Endothelial cell of umbilical vein (primary cell): ENCODE measurements around the gene TMEM9B. TPM values are rescaled to one million over a fixed set of nuclear protein-coding genes. Genes with fewer than 3 reads are reported as not detected.

ENCODE experiments used
- BruUV-seq: library from RNA; stranded (reverse); fragments of 400-500 nt; replicated peaks from 2 replicates; lab custom pipeline; 2021; lab: Mats Ljungman, UMichigan
- CTCF ChIA-PET: fragments of 300-600, 350-600 bp; sonication (Branson Sonifier 250); formaldehyde crosslinking; loops from one replicate; lab custom pipeline; 2021; ENCODE audit warnings: antibody characterized with exemption, inconsistent platforms; lab: Charles Lee
- POLR2A ChIA-PET: fragments of 300-600, 350-600 bp; sonication (Branson Sonifier 250); formaldehyde crosslinking; loops from one replicate; lab custom pipeline; 2021; ENCODE audit warnings: antibody characterized with exemption, inconsistent platforms; lab: Charles Lee
- DNase-seq: peaks from one replicate; pipeline ENCODE4 v3.0.0-alpha.2; 2011; ENCODE audit warnings: low read depth, low spot score
- FAIRE-seq: peaks from 2 replicates; lab custom pipeline; 2011; peaks lifted over from hg19 to GRCh38; lab: Jason Lieb, UNC
- H2AFZ ChIP-seq: 2 replicates; pipeline ENCODE4 v1.6.0; 2012; ENCODE audit warnings: low read depth, low read length, control low read depth, inconsistent platforms
- H3K27ac ChIP-seq: 2 replicates; pipeline ENCODE4 v1.5.1; 2011; ENCODE audit warnings: low read depth, mild to moderate bottlenecking, control low read depth, low read length, moderate library complexity; ENCODE audit not compliant: insufficient read depth
- H3K27me3 ChIP-seq, 2 experiments: 2 replicates each; pipeline versions ENCODE4 v1.6.0 to v1.6.1; 2011; ENCODE audit warnings: low read length in 2 of 2, mixed read lengths in 1 of 2; ENCODE audit not compliant: control insufficient read depth in 2 of 2, insufficient read depth in 2 of 2
- H3K36me3 ChIP-seq, 2 experiments: 2 replicates in 1 of 2; 3 replicates in 1 of 2; pipeline ENCODE4 v1.5.1; 2011; ENCODE audit warnings: low read length in 2 of 2, mild to moderate bottlenecking in 1 of 2, moderate library complexity in 1 of 2; ENCODE audit not compliant: control insufficient read depth in 2 of 2, insufficient read depth in 2 of 2; ENCODE audit errors: extremely low read depth in 1 of 2
- H3K4me1 ChIP-seq: 3 replicates; pipeline ENCODE4 v1.5.1; 2011; ENCODE audit warnings: mild to moderate bottlenecking, low read length; ENCODE audit not compliant: control insufficient read depth, insufficient read depth; ENCODE audit errors: extremely low read depth
- H3K4me2 ChIP-seq: 2 replicates; pipeline ENCODE4 v1.6.1; 2011; ENCODE audit warnings: low read length, control low read depth, mixed read lengths; ENCODE audit not compliant: insufficient read depth
- H3K4me3 ChIP-seq, 3 experiments: fragments of 200-600 bp in 1 of 3; sonication (generic), shearing (Covaris generic) in 1 of 3; replicated peaks in 1 of 3; 2 replicates each; pipeline ENCODE4 v1.5.1; 2011 to 2016; ENCODE audit warnings: control low read depth in 3 of 3, low read length in 3 of 3, mild to moderate bottlenecking in 2 of 3, inconsistent platforms in 1 of 3, low read depth in 1 of 3, moderate library complexity in 1 of 3; ENCODE audit not compliant: insufficient read depth in 1 of 3
- H3K79me2 ChIP-seq: 2 replicates; pipeline ENCODE4 v1.6.0; 2012; ENCODE audit warnings: low read length, inconsistent platforms; ENCODE audit not compliant: control insufficient read depth, insufficient read depth
- H3K9ac ChIP-seq: replicated peaks from 2 replicates; pipeline ENCODE3; 2011; ENCODE audit warnings: low read length, control low read depth; ENCODE audit not compliant: insufficient read depth; ENCODE audit errors: extremely low read depth
- H3K9me1 ChIP-seq: replicated peaks from 3 replicates; pipeline ENCODE4 v1.6.0; 2011; ENCODE audit warnings: mild to moderate bottlenecking, low read length; ENCODE audit not compliant: control insufficient read depth, insufficient read depth; ENCODE audit errors: extremely low read depth
- H3K9me3 ChIP-seq: replicated peaks from 2 replicates; pipeline ENCODE4 v1.5.1; 2012; ENCODE audit warnings: low read length, inconsistent platforms; ENCODE audit not compliant: control insufficient read depth, insufficient read depth
- H4K20me1 ChIP-seq: replicated peaks from 2 replicates; pipeline ENCODE3; 2011; ENCODE audit warnings: mild to moderate bottlenecking, low read length; ENCODE audit not compliant: control insufficient read depth, insufficient read depth; ENCODE audit errors: extremely low read depth
- EZH2 ChIP-seq: IDR thresholded peaks from 2 replicates; pipeline ENCODE4 v1.6.1; 2012; ENCODE audit warnings: borderline replicate concordance, low read depth, mild to moderate bottlenecking, moderate library complexity, low read length, inconsistent platforms; ENCODE audit not compliant: severe bottlenecking
- FOS ChIP-seq: IDR thresholded peaks from 2 replicates; pipeline ENCODE4 v1.6.1; 2011; ENCODE audit warnings: mild to moderate bottlenecking, low read length, moderate library complexity, borderline replicate concordance; ENCODE audit not compliant: insufficient read depth
- GATA2 ChIP-seq: IDR thresholded peaks from 2 replicates; pipeline ENCODE4 v1.7.0; 2011; ENCODE audit warnings: low read depth, mild to moderate bottlenecking, moderate library complexity, mixed read lengths, low read length; ENCODE audit not compliant: insufficient read length, insufficient read depth
- JUN ChIP-seq: IDR thresholded peaks from 2 replicates; pipeline ENCODE4 v1.6.1; 2011; ENCODE audit warnings: borderline replicate concordance, low read depth; ENCODE audit not compliant: insufficient read length, insufficient read depth
- MAX ChIP-seq: IDR thresholded peaks from 2 replicates; pipeline ENCODE4 v1.6.1; 2011; ENCODE audit not compliant: insufficient read depth, insufficient read length
- MYC ChIP-seq: IDR thresholded peaks from one replicate; pipeline ENCODE4 v1.6.1; 2011; ENCODE audit warnings: mild to moderate bottlenecking, low read depth, low read length
- POLR2A ChIP-seq: IDR thresholded peaks from 2 replicates; pipeline ENCODE4 v1.6.1; 2012; ENCODE audit warnings: low read depth, mild to moderate bottlenecking, control low read depth, low read length
- POLR2AphosphoS5 ChIP-seq: IDR thresholded peaks from 2 replicates; pipeline ENCODE4 v1.6.1; 2012; ENCODE audit warnings: low read depth, mild to moderate bottlenecking, control low read depth, low read length, moderate library complexity; ENCODE audit not compliant: insufficient read depth
- dilution Hi-C: fragments of 300-500 bp; cut with MboI; formaldehyde crosslinking; loops from one replicate; pipeline ENCODE4 v1.15.0; 2019; ENCODE audit warnings: low sequenced_read_pairs; ENCODE audit not compliant: extremely low pct_ligation_motif_present
- intact Hi-C: fragments of 100-400 bp; cut with micrococcal nuclease; formaldehyde crosslinking; loops from one replicate; pipeline ENCODE4 v1.10.0; 2022
- polyA plus RNA-seq, 4 experiments: library from polyadenylated mRNA; depleted of rRNA in 3 of 4; stranded (reverse) in 3 of 4; unstranded in 1 of 4; fragments of >200 nt; gene quantifications; 2 replicates each; pipeline versions ENCODE4 v1.2.1 to v1.2.3, GENCODE V29; 2011 to 2012; ENCODE audit warnings: missing spikeins in 1 of 4
- total RNA-seq: library from RNA; stranded (reverse); gene quantifications from 2 replicates; pipeline ENCODE4 v1.2.3, GENCODE V29; 2021
- TF ChIP-seq, protein P1 (sequence below), 2 donors: IDR thresholded peaks; 1 replicate in 1 of 2; 2 replicates in 1 of 2; pipeline ENCODE4 v1.5.1; 2011; ENCODE audit warnings: low read length in 2 of 2, mild to moderate bottlenecking in 2 of 2, moderate library complexity in 2 of 2, control low read depth in 1 of 2, inconsistent platforms in 1 of 2, low read depth in 1 of 2; ENCODE audit not compliant: insufficient read depth in 1 of 2; ENCODE audit errors: extremely low read depth in 1 of 2

The TMEM9B gene
- total and polyA plus RNA-seq, 2 donors (not counting 3 experiments of a cell fraction or from before 2014, with no cell fraction given) = 28.2 to 30.2 TPM

GRCh38 chr11:8910649-8911026 is 53.6 kb downstream of the TMEM9B start:
- intact Hi-C loops (loop anchor here (2.0 to 10.0 kb wide), 5 partner anchors 40 to 354 kb away; partner anchors contain the start of genes DENND5A, NRIP3 and TMEM9B), dilution Hi-C loops (no loop called here)
- Histone ChIP-seq H4K20me1 (no peaks in the 10 kb centered on the region), H3K9me1 (no peaks in the 10 kb centered on the region), H3K4me2 (peak overlapping the region; percentile 88), H3K9me3 (no peaks in the 10 kb centered on the region), H3K27ac (no peak overlapping the region), H3K4me3 (peak overlapping the region; percentile 26 to 95 (median 63)), H3K4me1 (peaks cover 32% of the 10 kb centered on the region), H3K36me3 (no peaks in the 10 kb centered on the region), H3K79me2 (peaks cover 6% of the 10 kb centered on the region), H3K27me3 (no peaks in the 10 kb centered on the region), H2AFZ (peak overlapping the region; percentile 95), H3K9ac (peak overlapping the region; percentile 38)
- TF ChIP-seq JUN (no peak), POLR2AphosphoS5 (no peak), MAX (no peak), POLR2A (no peak), EZH2 (no peak), GATA2 (no peak)
- DNase-seq (peak; percentile 22), FAIRE-seq (no peak)
- no TSS peak for BruUV-seq
- POLR2A ChIA-PET = interaction anchor here (0.6 to 0.9 kb wide), 2 partner anchors 76 to 228 kb away, joined by 9 read pairs; partner anchors contain the start of genes RPL27A and TRIM66
- CTCF ChIA-PET = interaction anchor here (0.6 to 2.8 kb wide), 5 partner anchors 49 to 596 kb away, joined by 3 to 16 read pairs (median 5); no protein-coding TSS in a partner anchor

DNA sequence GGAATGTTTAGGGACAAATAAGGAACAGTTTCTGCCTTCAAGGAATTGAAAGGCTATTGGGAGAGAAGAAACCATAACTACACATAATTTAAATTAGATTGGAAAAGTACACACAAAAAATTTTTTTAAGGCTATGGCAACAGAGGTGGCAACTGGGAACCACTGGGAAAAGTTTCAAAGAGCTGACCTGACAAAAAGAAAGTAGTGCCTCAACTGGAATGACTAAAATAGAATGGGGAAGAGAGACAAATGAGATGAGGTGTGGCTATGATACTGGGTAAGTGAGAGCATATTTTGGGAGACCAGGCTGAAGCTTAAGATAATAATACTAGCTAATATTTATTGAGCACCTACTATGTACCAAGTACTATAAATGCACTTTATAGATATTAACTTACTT is 56.1 kb downstream of the TMEM9B start:
- no peak overlapping the region for H3K4me2 ChIP-seq
- DNase-seq (no peak), FAIRE-seq (no peak)
- peaks cover 24% of the 10 kb centered on the region for H3K4me1 ChIP-seq
- dilution Hi-C loops = no loop called here
- no peaks in the 10 kb centered on the region for H3K9me1 ChIP-seq
- no peaks in the 10 kb centered on the region for H3K27me3 ChIP-seq
- H3K4me3 ChIP-seq = no peak overlapping the region
- no peaks in the 10 kb centered on the region for H4K20me1 ChIP-seq
- POLR2A ChIA-PET = no interaction called here
- no peaks in the 10 kb centered on the region for H3K9me3 ChIP-seq
- H2AFZ ChIP-seq = no peak overlapping the region
- H3K27ac ChIP-seq = no peak overlapping the region
- TF ChIP-seq JUN (no peak), MYC (no peak), FOS (no peak), EZH2 (no peak), MAX (no peak), POLR2A (no peak), GATA2 (no peak), POLR2AphosphoS5 (no peak)
- TF ChIP-seq, protein P1, sequence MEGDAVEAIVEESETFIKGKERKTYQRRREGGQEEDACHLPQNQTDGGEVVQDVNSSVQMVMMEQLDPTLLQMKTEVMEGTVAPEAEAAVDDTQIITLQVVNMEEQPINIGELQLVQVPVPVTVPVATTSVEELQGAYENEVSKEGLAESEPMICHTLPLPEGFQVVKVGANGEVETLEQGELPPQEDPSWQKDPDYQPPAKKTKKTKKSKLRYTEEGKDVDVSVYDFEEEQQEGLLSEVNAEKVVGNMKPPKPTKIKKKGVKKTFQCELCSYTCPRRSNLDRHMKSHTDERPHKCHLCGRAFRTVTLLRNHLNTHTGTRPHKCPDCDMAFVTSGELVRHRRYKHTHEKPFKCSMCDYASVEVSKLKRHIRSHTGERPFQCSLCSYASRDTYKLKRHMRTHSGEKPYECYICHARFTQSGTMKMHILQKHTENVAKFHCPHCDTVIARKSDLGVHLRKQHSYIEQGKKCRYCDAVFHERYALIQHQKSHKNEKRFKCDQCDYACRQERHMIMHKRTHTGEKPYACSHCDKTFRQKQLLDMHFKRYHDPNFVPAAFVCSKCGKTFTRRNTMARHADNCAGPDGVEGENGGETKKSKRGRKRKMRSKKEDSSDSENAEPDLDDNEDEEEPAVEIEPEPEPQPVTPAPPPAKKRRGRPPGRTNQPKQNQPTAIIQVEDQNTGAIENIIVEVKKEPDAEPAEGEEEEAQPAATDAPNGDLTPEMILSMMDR (IDR thresholded peaks at IDR 0.05; ENCODE audit: extremely low read depth in 1 of 2, insufficient read depth in 1 of 2, low read depth in 1 of 2, low read length in 2 of 2) = no peak
- intact Hi-C loops = no loop called here
- H3K79me2 ChIP-seq = peaks cover 6% of the 10 kb centered on the region
- BruUV-seq = no TSS peak
- CTCF ChIA-PET = interaction anchor here (0.9 kb wide), 1 partner anchor 9 kb away, joined by 4 read pairs; no protein-coding TSS in a partner anchor
- H3K36me3 ChIP-seq = no peaks in the 10 kb centered on the region
- no peak overlapping the region for H3K9ac ChIP-seq
